K562 (cell line): ENCODE results near the gene MBNL2. TPM values are rescaled to one million over a fixed set of nuclear protein-coding genes. Genes with fewer than 3 reads are reported as not detected.

ENCODE experiments used
- ATAC-seq: fragments of 200-7000 bp; cut with Tn5 transposase; 3 replicates; pipeline ENCODE4 v1.9.1; 2020; ENCODE audit warnings: moderate library complexity
- BruUV-seq: library from RNA; stranded (reverse); fragments of 400-500 nt; replicated peaks from 2 replicates; lab custom pipeline; 2021; lab: Mats Ljungman, UMichigan
- CTCF ChIA-PET: fragments of 300-600 bp; formaldehyde crosslinking; extraction: SDS; loops from one replicate; lab custom pipeline; 2021; ENCODE audit warnings: low intra/inter-chr PET ratio; lab: Yijun Ruan, JAX
- POLR2A ChIA-PET: fragments of 300-600, 350-650 bp; sonication (Branson Sonifier 250); formaldehyde crosslinking; extraction: SDS; loops from one replicate; lab custom pipeline; 2021; ENCODE audit warnings: antibody characterized with exemption, inconsistent platforms; lab: Yijun Ruan, JAX
- DNase-seq, 4 experiments: peaks; one replicate each; pipeline versions ENCODE4 v3.0.0 to v3.0.0-alpha.2; 2011 to 2018; ENCODE audit warnings: low spot score in 3 of 4, mixed read lengths in 3 of 4; ENCODE audit errors: extremely low read depth in 1 of 4
- FAIRE-seq: peaks from 2 replicates; lab custom pipeline; 2011; peaks lifted over from hg19 to GRCh38; lab: Jason Lieb, UNC
- H2AFZ ChIP-seq: 2 replicates; pipeline ENCODE4 v1.6.0; 2011; ENCODE audit warnings: low read depth, low read length, control low read depth, inconsistent platforms
- H3K27ac ChIP-seq: fragments of 200-600 bp; 3 replicates; pipeline ENCODE4 v1.8.0; 2011; ENCODE audit warnings: low read depth, mild to moderate bottlenecking, control low read depth, inconsistent platforms, low read length, moderate library complexity, mixed read lengths; ENCODE audit errors: extremely low read depth
- H3K27me3 ChIP-seq, 2 experiments: fragments of 300-600 bp in 1 of 2; 2 replicates in 1 of 2; 3 replicates in 1 of 2; pipeline versions ENCODE4 v1.6.0 to v1.8.0; 2011; ENCODE audit warnings: inconsistent platforms in 2 of 2, low read length in 2 of 2, mild to moderate bottlenecking in 1 of 2, mixed read lengths in 1 of 2, moderate library complexity in 1 of 2; ENCODE audit not compliant: control insufficient read depth in 2 of 2, insufficient read depth in 2 of 2
- H3K36me3 ChIP-seq: fragments of 300-600 bp; 3 replicates; pipeline ENCODE4 v1.8.0; 2011; ENCODE audit warnings: mild to moderate bottlenecking, low read length, inconsistent platforms; ENCODE audit not compliant: control insufficient read depth, insufficient read depth
- H3K4me1 ChIP-seq, 2 experiments: fragments of 200-600 bp in 1 of 2; replicated peaks in 1 of 2; 2 replicates in 1 of 2; 3 replicates in 1 of 2; pipeline versions ENCODE4 v1.5.1 to v1.8.0; 2011; ENCODE audit warnings: inconsistent platforms in 2 of 2, low read length in 2 of 2, mild to moderate bottlenecking in 1 of 2, mixed read lengths in 1 of 2, moderate library complexity in 1 of 2; ENCODE audit not compliant: control insufficient read depth in 2 of 2, insufficient read depth in 2 of 2
- H3K4me2 ChIP-seq: 2 replicates; pipeline ENCODE4 v1.6.1; 2011; ENCODE audit warnings: low read length, control low read depth, inconsistent platforms, mixed read lengths; ENCODE audit not compliant: insufficient read depth
- H3K4me3 ChIP-seq: fragments of 200-600 bp; sonication (generic), shearing (Covaris generic); 2 replicates; pipeline ENCODE4 v1.5.1; 2016; ENCODE audit warnings: control low read depth, inconsistent platforms
- H3K79me2 ChIP-seq: fragments of 200-600 bp; 3 replicates; pipeline ENCODE4 v1.8.0; 2011; ENCODE audit warnings: low read length, inconsistent platforms; ENCODE audit not compliant: control insufficient read depth, insufficient read depth
- H3K9ac ChIP-seq, 2 experiments: 2 replicates each; pipeline versions ENCODE4 v1.6.0 to v1.6.1; 2011; ENCODE audit warnings: low read depth in 2 of 2, low read length in 2 of 2, control low read depth in 1 of 2, inconsistent platforms in 1 of 2, mild to moderate bottlenecking in 1 of 2, mixed read lengths in 1 of 2; ENCODE audit not compliant: insufficient read depth in 1 of 2
- H3K9me1 ChIP-seq: one replicate; pipeline ENCODE4 v1.6.0; 2011; ENCODE audit warnings: inconsistent platforms, mild to moderate bottlenecking, low read length, moderate library complexity; ENCODE audit not compliant: control insufficient read depth, insufficient read depth
- H3K9me3 ChIP-seq: replicated peaks from 2 replicates; pipeline ENCODE4 v1.5.1; 2011; ENCODE audit warnings: low read depth, low read length, inconsistent platforms; ENCODE audit not compliant: control insufficient read depth, insufficient read depth
- H4K20me1 ChIP-seq: replicated peaks from 2 replicates; pipeline ENCODE4 v1.6.1; 2011; ENCODE audit warnings: low read length, inconsistent platforms, mixed read lengths; ENCODE audit not compliant: control insufficient read depth, insufficient read depth
- NR2F6 ChIP-seq: fragments of 450-650 bp; formaldehyde crosslinking; IDR thresholded peaks from 2 replicates; pipeline ENCODE4 v1.4.0; 2020; ENCODE audit warnings: mild to moderate bottlenecking
- U2AF2 ChIP-seq: fragments of 200-400 bp; formaldehyde crosslinking; optimal IDR thresholded peaks from 2 replicates; pipeline ENCODE3; 2017; ENCODE audit warnings: low read depth, mild to moderate bottlenecking, low read length
- ZNF143 ChIP-seq: sonication (generic); formaldehyde crosslinking; IDR thresholded peaks from 2 replicates; pipeline ENCODE4 v1.9.0; 2022; ENCODE audit warnings: mild to moderate bottlenecking, missing genetic modification reagents
- ZNF436 ChIP-seq: fragments of 250-450, 450-650 bp; sonication (Bioruptor Pico); formaldehyde crosslinking; IDR thresholded peaks from 2 replicates; pipeline ENCODE4 v1.7.0; 2020; ENCODE audit warnings: mild to moderate bottlenecking
- in situ Hi-C: fragments of 300-500 bp; cut with MboI; formaldehyde crosslinking; loops from 4 replicates; pipeline ENCODE4 v1.15.0; 2018; ENCODE audit warnings: inconsistent platforms, mixed read lengths
- intact Hi-C: fragments of 100-400 bp; cut with micrococcal nuclease; formaldehyde crosslinking; loops from 2 replicates; pipeline ENCODE4 v1.14.2; 2022
- polyA plus RNA-seq, 8 experiments: library from polyadenylated mRNA; depleted of rRNA in 4 of 8; stranded (reverse) in 5 of 8; unstranded in 3 of 8; fragments of >200 nt; fragmentation: Nextera tagmentation in 2 of 8; fragmentation: Illumina TruSeq in 1 of 8; extraction: Ambion mirVana in 2 of 8; extraction: Trizol in 1 of 8; gene quantifications; 2 replicates each; pipeline versions ENCODE4 v1.2.1 to v1.2.3, GENCODE V29; 2011 to 2014; ENCODE audit warnings: inconsistent platforms in 1 of 8, missing spikeins in 1 of 8
- total RNA-seq, 7 experiments: library from RNA; depleted of rRNA in 6 of 7; stranded (reverse); fragments of >200 nt in 6 of 7; fragmentation: Illumina TruSeq in 2 of 7; extraction: Trizol in 2 of 7; gene quantifications; 2 replicates each; pipeline versions ENCODE4 v1.2.1 to v1.2.3, GENCODE V29; 2011 to 2021; ENCODE audit warnings: low replicate concordance in 1 of 7
- TF ChIP-seq, protein P1 (sequence below), 2 experiments: fragments of 450-650 bp in 1 of 2; IDR thresholded peaks; 2 replicates each; pipeline ENCODE4 v1.6.1; 2011 to 2017; ENCODE audit warnings: low read depth in 2 of 2, antibody characterized with exemption in 1 of 2, borderline replicate concordance in 1 of 2, low read length in 1 of 2, mild to moderate bottlenecking in 1 of 2, mixed read lengths in 1 of 2; ENCODE audit not compliant: control insufficient read depth in 1 of 2
- TF ChIP-seq, protein P2 (sequence below): sonication (generic); formaldehyde crosslinking; IDR thresholded peaks from 2 replicates; pipeline ENCODE4 v1.8.1; 2023; ENCODE audit warnings: mild to moderate bottlenecking, missing genetic modification reagents

Gene MBNL2
- total and polyA plus RNA-seq, 9 of the 15 experiments (the other 6 are each of a cell fraction or from before 2014, with no cell fraction given): 7.0 to 24.8 (median 13.8) TPM

DNA sequence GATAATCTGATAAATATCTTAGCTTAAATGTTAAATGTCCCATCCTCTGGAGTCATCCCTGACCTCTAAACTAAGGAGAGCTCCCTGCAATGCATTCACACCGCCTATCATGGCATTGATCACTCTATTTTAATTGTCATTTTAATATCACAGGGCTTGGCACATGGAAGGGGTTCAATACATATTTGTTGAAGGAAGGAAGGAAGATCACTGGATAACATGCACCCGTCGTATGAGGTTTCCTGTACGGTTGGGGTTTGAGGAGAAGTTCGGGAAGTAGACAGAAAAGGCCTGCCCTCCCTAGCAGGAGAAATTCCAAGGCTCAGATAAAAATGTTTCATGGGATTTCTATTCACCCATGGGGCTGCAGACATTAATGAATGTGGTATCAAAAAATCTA lies 102.0 kb downstream of the MBNL2 start (continued):
- TF ChIP-seq, protein P1, sequence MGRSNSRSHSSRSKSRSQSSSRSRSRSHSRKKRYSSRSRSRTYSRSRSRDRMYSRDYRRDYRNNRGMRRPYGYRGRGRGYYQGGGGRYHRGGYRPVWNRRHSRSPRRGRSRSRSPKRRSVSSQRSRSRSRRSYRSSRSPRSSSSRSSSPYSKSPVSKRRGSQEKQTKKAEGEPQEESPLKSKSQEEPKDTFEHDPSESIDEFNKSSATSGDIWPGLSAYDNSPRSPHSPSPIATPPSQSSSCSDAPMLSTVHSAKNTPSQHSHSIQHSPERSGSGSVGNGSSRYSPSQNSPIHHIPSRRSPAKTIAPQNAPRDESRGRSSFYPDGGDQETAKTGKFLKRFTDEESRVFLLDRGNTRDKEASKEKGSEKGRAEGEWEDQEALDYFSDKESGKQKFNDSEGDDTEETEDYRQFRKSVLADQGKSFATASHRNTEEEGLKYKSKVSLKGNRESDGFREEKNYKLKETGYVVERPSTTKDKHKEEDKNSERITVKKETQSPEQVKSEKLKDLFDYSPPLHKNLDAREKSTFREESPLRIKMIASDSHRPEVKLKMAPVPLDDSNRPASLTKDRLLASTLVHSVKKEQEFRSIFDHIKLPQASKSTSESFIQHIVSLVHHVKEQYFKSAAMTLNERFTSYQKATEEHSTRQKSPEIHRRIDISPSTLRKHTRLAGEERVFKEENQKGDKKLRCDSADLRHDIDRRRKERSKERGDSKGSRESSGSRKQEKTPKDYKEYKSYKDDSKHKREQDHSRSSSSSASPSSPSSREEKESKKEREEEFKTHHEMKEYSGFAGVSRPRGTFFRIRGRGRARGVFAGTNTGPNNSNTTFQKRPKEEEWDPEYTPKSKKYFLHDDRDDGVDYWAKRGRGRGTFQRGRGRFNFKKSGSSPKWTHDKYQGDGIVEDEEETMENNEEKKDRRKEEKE (IDR thresholded peaks at IDR 0.05; ENCODE audit: borderline replicate concordance in 1 of 2, control insufficient read depth in 1 of 2, low read depth in 2 of 2, low read length in 1 of 2): no peak
- no peak for TF ChIP-seq ZNF436 (CRISPR knock-in tag)

DNA sequence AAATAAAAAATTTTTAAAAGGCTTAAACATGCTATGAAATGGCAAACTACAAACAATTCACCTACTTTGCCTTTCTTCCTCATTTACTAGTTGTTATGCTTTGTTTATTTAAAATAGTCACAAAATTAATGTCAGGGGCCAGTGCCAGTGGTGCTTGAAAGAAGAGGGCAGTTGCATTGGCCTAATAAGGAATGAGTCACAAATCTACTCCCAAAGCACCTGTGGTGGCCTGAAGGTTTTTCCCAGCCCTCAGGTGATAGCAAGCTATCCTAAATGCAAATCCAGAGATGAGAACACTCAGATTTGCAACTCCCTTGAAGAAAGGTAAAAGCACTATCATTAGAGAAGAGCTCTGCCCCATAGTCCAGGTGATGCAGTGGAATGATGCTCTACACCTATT lies 103.6 kb downstream of the MBNL2 start:
- Histone ChIP-seq H3K9me1 (peaks cover 4% of the 10 kb centered on the region), H3K4me1 (peaks cover 0 to 18% of the 10 kb centered on the region in 2 experiments; a peak in 2 of 5 replicates), H3K27me3 (no peaks in the 10 kb centered on the region), H3K79me2 (peaks cover 33% of the 10 kb centered on the region; the same call in 2 of the 3 replicates)
- BruUV-seq: no TSS peak
- TF ChIP-seq U2AF2 (no peak), NR2F6 (CRISPR knock-in tag) (no peak), ZNF143 (no peak)
- TF ChIP-seq, protein P2, sequence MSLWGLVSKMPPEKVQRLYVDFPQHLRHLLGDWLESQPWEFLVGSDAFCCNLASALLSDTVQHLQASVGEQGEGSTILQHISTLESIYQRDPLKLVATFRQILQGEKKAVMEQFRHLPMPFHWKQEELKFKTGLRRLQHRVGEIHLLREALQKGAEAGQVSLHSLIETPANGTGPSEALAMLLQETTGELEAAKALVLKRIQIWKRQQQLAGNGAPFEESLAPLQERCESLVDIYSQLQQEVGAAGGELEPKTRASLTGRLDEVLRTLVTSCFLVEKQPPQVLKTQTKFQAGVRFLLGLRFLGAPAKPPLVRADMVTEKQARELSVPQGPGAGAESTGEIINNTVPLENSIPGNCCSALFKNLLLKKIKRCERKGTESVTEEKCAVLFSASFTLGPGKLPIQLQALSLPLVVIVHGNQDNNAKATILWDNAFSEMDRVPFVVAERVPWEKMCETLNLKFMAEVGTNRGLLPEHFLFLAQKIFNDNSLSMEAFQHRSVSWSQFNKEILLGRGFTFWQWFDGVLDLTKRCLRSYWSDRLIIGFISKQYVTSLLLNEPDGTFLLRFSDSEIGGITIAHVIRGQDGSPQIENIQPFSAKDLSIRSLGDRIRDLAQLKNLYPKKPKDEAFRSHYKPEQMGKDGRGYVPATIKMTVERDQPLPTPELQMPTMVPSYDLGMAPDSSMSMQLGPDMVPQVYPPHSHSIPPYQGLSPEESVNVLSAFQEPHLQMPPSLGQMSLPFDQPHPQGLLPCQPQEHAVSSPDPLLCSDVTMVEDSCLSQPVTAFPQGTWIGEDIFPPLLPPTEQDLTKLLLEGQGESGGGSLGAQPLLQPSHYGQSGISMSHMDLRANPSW (CRISPR knock-in tag): no peak
- TF ChIP-seq, all 486 proteins: peak for 0
- DNase-seq: no peak
- Histone ChIP-seq H3K36me3 (no peaks in the 10 kb centered on the region), H3K4me2 (no peak overlapping the region), H3K9me3 (no peaks in the 10 kb centered on the region), H3K27ac (no peak overlapping the region), H2AFZ (no peak overlapping the region), H3K9ac (no peak overlapping the region), H3K4me3 (no peak overlapping the region), H4K20me1 (peaks cover 14% of the 10 kb centered on the region; the same call in 1 of the 2 replicates)
- in situ Hi-C loops: no loop called here
- ChIA-PET POLR2A (interaction anchor here (0.6 kb wide), 2 partner anchors 10 to 113 kb away, joined by 3 read pairs; no protein-coding TSS in a partner anchor), CTCF (no interaction called here)
- FAIRE-seq: no peak
- no peak for ATAC-seq
- intact Hi-C loops: no loop called here
